LoVo (cell line): ENCODE measurements around the gene ATPAF1.

Source experiments
- DNase-seq: peaks from one replicate; pipeline ENCODE4 v3.0.0-alpha.2; 2016; ENCODE audit warnings: low spot score

Gene ATPAF1

DNA sequence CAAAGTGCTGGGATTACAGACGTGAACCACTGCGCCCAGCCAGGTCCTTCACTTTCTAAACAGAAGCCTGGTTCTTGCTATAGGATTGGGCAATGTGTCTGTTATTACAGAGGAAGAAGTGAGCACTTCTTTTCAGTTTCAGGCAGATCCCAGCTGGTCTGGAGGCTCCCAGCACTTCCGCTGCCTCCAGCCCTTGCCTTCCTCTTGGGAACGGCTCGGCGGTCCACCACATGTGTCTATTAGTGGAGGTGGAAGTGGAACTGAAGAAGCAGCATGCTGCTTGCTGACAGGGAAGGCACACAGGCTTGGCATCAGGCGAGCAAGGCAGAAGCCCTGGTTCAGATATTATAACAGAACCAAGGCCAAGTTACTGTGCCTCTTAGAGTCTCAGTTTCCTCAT lies 81.1 kb downstream of the ATPAF1 start:
- DNase-seq = no peak

DNA sequence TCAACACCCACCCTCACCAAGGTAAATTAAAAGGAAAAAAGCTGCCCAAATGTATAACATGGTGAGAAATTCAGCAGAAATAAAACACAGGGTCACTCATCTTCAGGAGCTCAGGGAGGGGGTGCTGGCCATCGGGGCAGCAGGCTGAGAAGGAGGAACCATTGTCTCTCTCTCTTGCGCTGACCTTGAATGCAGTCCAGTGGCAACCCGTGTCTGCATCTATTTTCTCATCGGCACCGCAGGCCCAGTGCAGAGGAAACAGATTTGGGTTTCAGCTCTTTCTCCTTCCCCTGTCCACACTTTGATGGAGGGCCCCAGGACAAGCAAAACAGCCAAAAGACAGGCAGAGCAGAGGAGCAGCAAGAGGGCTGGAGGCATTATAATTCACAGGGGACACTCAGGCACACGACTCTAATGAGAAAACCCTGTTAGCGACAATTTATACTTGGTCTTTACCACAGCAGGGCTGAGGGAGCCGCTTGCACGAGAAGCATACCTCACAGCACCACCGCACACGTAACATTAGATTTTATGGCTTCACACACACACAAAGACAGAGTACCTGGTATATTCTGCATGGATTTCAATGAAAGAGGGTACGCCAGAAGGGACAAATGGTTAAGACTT lies 82.7 kb downstream of the ATPAF1 start:
- DNase-seq = no peak

DNA sequence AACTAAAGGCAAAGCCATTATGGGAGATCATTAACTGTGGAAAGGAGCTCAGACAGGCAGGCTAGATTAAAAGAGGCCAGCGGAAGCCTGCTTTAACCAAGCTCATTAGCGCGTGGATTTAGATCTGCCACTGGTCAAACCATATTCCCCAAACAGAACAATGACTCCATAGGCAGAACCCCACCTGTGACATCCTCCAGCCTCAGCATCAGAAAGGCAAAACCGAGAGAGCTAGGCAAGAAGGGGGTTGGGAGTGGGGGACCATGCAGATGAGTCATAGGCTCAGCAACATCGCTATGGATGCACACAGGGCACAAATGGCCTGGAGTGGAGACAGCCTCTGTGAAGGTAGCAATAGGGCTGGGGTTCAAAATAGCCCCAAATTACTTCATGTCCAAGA lies 84.7 kb downstream of the ATPAF1 start:
- DNase-seq = no peak

DNA sequence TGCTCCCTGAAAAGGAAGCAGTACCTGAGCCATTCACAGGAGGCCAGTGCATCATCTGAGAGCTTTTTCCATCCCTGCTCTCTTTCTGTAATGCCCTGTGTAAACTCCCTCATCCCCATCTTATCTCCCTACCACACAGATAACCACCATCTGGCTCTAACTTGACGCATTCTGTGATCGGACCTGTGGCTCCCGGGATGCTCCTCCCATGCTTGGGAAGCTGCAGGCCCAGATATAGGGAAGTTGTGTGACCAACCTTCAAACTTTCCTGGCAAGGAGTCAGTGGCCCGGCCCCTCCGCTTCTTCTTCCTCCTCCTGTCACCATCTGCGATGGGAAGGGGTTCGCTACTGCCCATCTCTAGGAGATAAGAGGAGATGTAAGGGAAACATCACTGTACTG lies 85.2 kb downstream of the ATPAF1 start:
- DNase-seq = no peak
